ENCODE measurements around the gene ABCA9. TPM values are rescaled to one million over a fixed set of nuclear protein-coding genes. Genes with fewer than 3 reads are reported as not detected.
"Not testable (repeated sequence)": the region's sequence is repeated elsewhere in the genome, so short reads cannot be mapped to it uniquely, and the experiment has no call there.

Gene ABCA9
- total RNA-seq, 1 donor from 2014 or later: 0.16 TPM

- Histone ChIP-seq H3K4me2 (ENCODE audit: low read length) (no peak overlapping the region), H3K9ac (ENCODE audit: low read length) (no peak overlapping the region), H3K4me1 (ENCODE audit: insufficient read depth, low read length) (no peaks in the 10 kb centered on the region), H3K27me3 (ENCODE audit: insufficient read depth, low read length) (no peaks in the 10 kb centered on the region), H3K79me2 (ENCODE audit: insufficient read depth, low read length) (no peaks in the 10 kb centered on the region), H3K9me3 (ENCODE audit: insufficient read depth, low read depth, low read length) (no peaks in the 10 kb centered on the region), H3K36me3 (ENCODE audit: insufficient read depth, low read length) (no peaks in the 10 kb centered on the region), H3K4me3 (ENCODE audit: insufficient read depth, low read depth, low read length) (no peak overlapping the region), H3K27ac (ENCODE audit: low read depth, low read length) (no peak overlapping the region), H4K20me1 (ENCODE audit: insufficient read depth, low read length) (no peaks in the 10 kb centered on the region), H2AFZ (ENCODE audit: low read depth, low read length) (no peak overlapping the region)
- DNase-seq (ENCODE audit: low read depth) (no peak), FAIRE-seq (no peak)
- no peaks in the 10 kb centered on the region for H3K27me3 Mint-ChIP-seq (ENCODE audit: low read depth, unreplicated experiment)
- H3K36me3 Mint-ChIP-seq (ENCODE audit: low read depth, unreplicated experiment): no peaks in the 10 kb centered on the region
- H3K27ac Mint-ChIP-seq (ENCODE audit: unreplicated experiment): no peak overlapping the region
- TF ChIP-seq CTCF (IDR thresholded peaks at IDR 0.05; ENCODE audit: insufficient read depth, low read depth, low read length) (no peak), EZH2 (IDR thresholded peaks at IDR 0.05; ENCODE audit: insufficient read depth, low read length) (no peak)
- no peak overlapping the region for H3K4me3 Mint-ChIP-seq (ENCODE audit: unreplicated experiment)
- H3K4me1 Mint-ChIP-seq (ENCODE audit: low read depth, unreplicated experiment): no peaks in the 10 kb centered on the region
- no peaks in the 10 kb centered on the region for H3K9me3 Mint-ChIP-seq (ENCODE audit: unreplicated experiment)
Measured at GRCh38 chr17:68944435-68945035, 116.2 kb downstream of the ABCA9 start.

- H3K79me2 ChIP-seq (ENCODE audit: insufficient read depth, low read length); H4K20me1 ChIP-seq (ENCODE audit: insufficient read depth, low read length); H3K9ac ChIP-seq (ENCODE audit: low read length); H3K9me3 Mint-ChIP-seq (ENCODE audit: unreplicated experiment); FAIRE-seq; H3K4me2 ChIP-seq (ENCODE audit: low read length); H3K27me3 Mint-ChIP-seq (ENCODE audit: low read depth, unreplicated experiment); H3K36me3 ChIP-seq (ENCODE audit: insufficient read depth, low read length); H3K27ac ChIP-seq (ENCODE audit: low read depth, low read length); H2AFZ ChIP-seq (ENCODE audit: low read depth, low read length); DNase-seq (ENCODE audit: low read depth); H3K9me3 ChIP-seq (ENCODE audit: insufficient read depth, low read depth, low read length); H3K36me3 Mint-ChIP-seq (ENCODE audit: low read depth, unreplicated experiment); H3K4me3 Mint-ChIP-seq (ENCODE audit: unreplicated experiment); H3K4me3 ChIP-seq (ENCODE audit: insufficient read depth, low read depth, low read length); H3K4me1 Mint-ChIP-seq (ENCODE audit: low read depth, unreplicated experiment); H3K27me3 ChIP-seq (ENCODE audit: insufficient read depth, low read length); H3K27ac Mint-ChIP-seq (ENCODE audit: unreplicated experiment); H3K4me1 ChIP-seq (ENCODE audit: insufficient read depth, low read length): not testable (repeated sequence)
Measured at GRCh38 chr17:68943812-68944182, 116.9 kb downstream of the ABCA9 start.

GRCh38 chr17:68943123-68943811 is 117.5 kb downstream of the ABCA9 start:
- Histone ChIP-seq H3K27ac (ENCODE audit: low read depth, low read length) (no peak overlapping the region), H3K4me3 (ENCODE audit: insufficient read depth, low read depth, low read length) (no peak overlapping the region), H4K20me1 (ENCODE audit: insufficient read depth, low read length) (no peaks in the 10 kb centered on the region), H3K9ac (ENCODE audit: low read length) (no peak overlapping the region), H3K9me3 (ENCODE audit: insufficient read depth, low read depth, low read length) (no peaks in the 10 kb centered on the region), H3K4me1 (ENCODE audit: insufficient read depth, low read length) (no peaks in the 10 kb centered on the region), H3K79me2 (ENCODE audit: insufficient read depth, low read length) (no peaks in the 10 kb centered on the region), H3K36me3 (ENCODE audit: insufficient read depth, low read length) (no peaks in the 10 kb centered on the region), H2AFZ (ENCODE audit: low read depth, low read length) (no peak overlapping the region), H3K4me2 (ENCODE audit: low read length) (no peak overlapping the region), H3K27me3 (ENCODE audit: insufficient read depth, low read length) (no peaks in the 10 kb centered on the region)
- Mint-ChIP-seq H3K27me3 (ENCODE audit: low read depth, unreplicated experiment) (no peaks in the 10 kb centered on the region), H3K4me1 (ENCODE audit: low read depth, unreplicated experiment) (no peaks in the 10 kb centered on the region), H3K27ac (ENCODE audit: unreplicated experiment) (no peak overlapping the region), H3K36me3 (ENCODE audit: low read depth, unreplicated experiment) (no peaks in the 10 kb centered on the region), H3K9me3 (ENCODE audit: unreplicated experiment) (no peaks in the 10 kb centered on the region), H3K4me3 (ENCODE audit: unreplicated experiment) (no peak overlapping the region)
- DNase-seq (ENCODE audit: low read depth): no peak
- no peak for FAIRE-seq
- TF ChIP-seq CTCF (IDR thresholded peaks at IDR 0.05; ENCODE audit: insufficient read depth, low read depth, low read length): no peak
- no peak for TF ChIP-seq EZH2 (IDR thresholded peaks at IDR 0.05; ENCODE audit: insufficient read depth, low read length)
